GM10248 (cell line): Measurements from ENCODE around the gene SLC10A7.

ENCODE experiments used
- CTCF ChIA-PET: fragments of 300-600 bp; sonication (Branson Sonifier 250); formaldehyde crosslinking; extraction: SDS; loops from one replicate; lab custom pipeline; 2021; ENCODE audit warnings: antibody characterized with exemption; lab: Yijun Ruan, JAX
- POLR2A ChIA-PET: fragments of 350-650 bp; sonication (Branson Sonifier 250); formaldehyde crosslinking; extraction: SDS; loops from one replicate; lab custom pipeline; 2020; ENCODE audit warnings: antibody characterized with exemption; lab: Yijun Ruan, JAX
- DNase-seq: peaks from one replicate; pipeline ENCODE4 v3.0.0; 2012; ENCODE audit errors: extremely low spot score
- CTCF ChIP-seq: IDR thresholded peaks from 2 replicates; pipeline ENCODE4 v1.5.1; 2012; ENCODE audit warnings: mild to moderate bottlenecking, low read depth; ENCODE audit errors: extremely low read depth, missing control alignments, control extremely low read depth

The SLC10A7 gene

GRCh38 chr4:146488495-146489174, 33.1 kb downstream of the SLC10A7 start:
- ChIA-PET CTCF (interaction anchor here (1.4 to 2.2 kb wide), 3 partner anchors 11 to 22 kb away, joined by 3 to 10 read pairs (median 5); no protein-coding TSS in a partner anchor), POLR2A (no interaction called here)
- no peak for DNase-seq
- TF ChIP-seq CTCF, result no peak

GRCh38 chr4:146486565-146486964, 35.2 kb downstream of the SLC10A7 start:
- CTCF ChIA-PET, result interaction anchor here (1.1 to 2.2 kb wide), 4 partner anchors 9 to 20 kb away, joined by 4 to 10 read pairs (median 6); no protein-coding TSS in a partner anchor
- no peak for TF ChIP-seq CTCF
- DNase-seq, result peak; percentile 34
- POLR2A ChIA-PET, result no interaction called here

- CTCF ChIA-PET, result interaction anchor here (2.0 kb wide), 1 partner anchor 11 kb away, joined by 8 read pairs; no protein-coding TSS in a partner anchor
- POLR2A ChIA-PET, result no interaction called here
- peak; percentile 15 for DNase-seq
- no peak for TF ChIP-seq CTCF
Observed at GRCh38 chr4:146485968-146486367, 35.8 kb downstream of the SLC10A7 start.

- DNase-seq, result no peak
- ChIA-PET POLR2A (no interaction called here), CTCF (interaction anchor here (1.6 to 2.0 kb wide), 2 partner anchors 9 to 16 kb away, joined by 6 to 10 read pairs; no protein-coding TSS in a partner anchor)
- no peak for TF ChIP-seq CTCF
Observed at GRCh38 chr4:146482788-146483187, 39.0 kb downstream of the SLC10A7 start.

GRCh38 chr4:146481246-146481645, 40.5 kb downstream of the SLC10A7 start:
- ChIA-PET POLR2A (no interaction called here), CTCF (interaction anchor here (1.0 kb wide), 1 partner anchor 19 kb away, joined by 3 read pairs; no protein-coding TSS in a partner anchor)
- no peak for DNase-seq
- no peak for TF ChIP-seq CTCF

GRCh38 chr4:146478009-146478408, 43.7 kb downstream of the SLC10A7 start:
- ChIA-PET POLR2A (no interaction called here), CTCF (interaction anchor here (1.0 to 2.7 kb wide), 8 partner anchors 10 to 235 kb away, joined by 3 to 11 read pairs (median 4); no protein-coding TSS in a partner anchor)
- DNase-seq, result no peak
- no peak for TF ChIP-seq CTCF
